DMS 273 (cell line): Measurements from ENCODE around the gene NPHP4.
"Not testable (repeated sequence)": the region's sequence is repeated elsewhere in the genome, so short reads cannot be mapped to it uniquely, and the experiment has no call there.

Source experiments
- DNase-seq: peaks from one replicate; lab custom pipeline; 2025; ENCODE audit not compliant: unreplicated experiment; lab: John Stamatoyannopoulos, UW

The NPHP4 gene

DNA sequence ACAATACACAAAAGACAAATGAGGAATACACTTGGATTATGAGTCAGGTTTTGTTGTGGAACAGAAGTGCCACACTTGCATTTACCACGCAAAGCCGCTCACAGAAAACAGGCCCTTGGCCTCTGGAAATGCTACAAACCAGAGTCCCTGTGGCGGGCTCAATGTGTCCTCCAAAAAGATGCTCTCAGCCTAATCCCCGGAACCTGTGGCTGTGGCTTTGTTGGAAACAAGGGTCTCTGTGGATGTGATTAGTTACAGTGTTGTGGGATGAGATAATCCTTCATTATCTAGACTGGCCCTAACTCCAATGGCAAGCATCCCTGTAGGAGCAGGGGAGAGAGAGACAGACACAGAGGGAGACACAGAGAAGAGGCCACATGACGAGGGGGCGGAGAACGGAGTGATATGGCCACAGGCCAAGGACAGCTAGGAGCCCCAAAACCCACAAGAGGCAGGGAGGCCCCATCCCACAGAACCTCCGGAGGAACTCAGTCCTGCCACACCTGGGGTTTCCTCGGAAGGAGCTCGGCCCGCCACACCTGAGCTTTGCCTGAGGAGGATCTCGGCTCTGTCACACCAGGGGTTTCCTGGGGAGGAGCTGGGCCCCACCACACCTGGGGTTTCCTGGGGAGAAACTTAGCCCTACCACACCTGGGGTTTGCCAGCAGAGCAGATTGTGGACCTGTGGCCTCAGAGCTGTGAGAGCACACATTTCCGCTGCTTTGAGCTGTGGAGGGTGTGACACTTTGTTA lies 55.4 kb downstream of the NPHP4 start:
- DNase-seq, result no peak

DNA sequence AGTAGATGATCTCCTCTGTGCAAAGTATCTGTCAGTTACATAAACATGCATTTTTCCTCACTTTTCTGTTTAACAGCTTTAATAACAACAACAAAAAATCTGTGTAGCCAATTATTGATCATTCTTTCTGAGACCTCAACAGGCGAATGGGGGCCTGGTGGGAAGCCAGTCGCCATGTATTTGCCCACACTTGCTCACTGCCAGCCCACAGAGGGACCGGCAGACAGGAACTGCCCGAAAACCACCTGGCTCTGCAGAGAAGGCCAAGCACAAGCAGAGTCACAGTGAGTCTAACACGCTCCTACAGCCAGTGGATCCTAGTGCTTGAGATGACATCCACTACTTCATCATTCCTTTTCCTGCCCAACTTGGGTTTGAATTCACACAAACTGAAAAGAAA lies 56.1 kb downstream of the NPHP4 start:
- DNase-seq, result no peak

DNA sequence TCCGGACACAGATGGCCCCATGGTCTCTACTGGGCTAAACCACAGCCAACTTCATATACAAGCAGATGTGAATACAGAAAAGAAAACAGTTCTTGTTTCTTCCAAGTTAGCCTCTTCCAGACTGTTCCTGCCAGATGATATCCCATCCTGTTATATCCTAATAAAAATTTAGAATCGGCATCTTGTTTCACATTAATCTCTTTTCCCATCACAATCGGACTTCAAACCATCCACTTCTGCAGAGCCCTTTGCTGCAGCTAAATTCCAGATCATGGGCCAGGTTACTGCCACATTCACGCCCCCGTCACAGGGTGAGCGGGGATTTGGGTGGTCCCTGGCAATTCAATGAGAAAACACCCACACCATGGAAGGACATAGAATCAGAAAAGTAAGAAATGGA lies 57.2 kb downstream of the NPHP4 start:
- no peak for DNase-seq

DNA sequence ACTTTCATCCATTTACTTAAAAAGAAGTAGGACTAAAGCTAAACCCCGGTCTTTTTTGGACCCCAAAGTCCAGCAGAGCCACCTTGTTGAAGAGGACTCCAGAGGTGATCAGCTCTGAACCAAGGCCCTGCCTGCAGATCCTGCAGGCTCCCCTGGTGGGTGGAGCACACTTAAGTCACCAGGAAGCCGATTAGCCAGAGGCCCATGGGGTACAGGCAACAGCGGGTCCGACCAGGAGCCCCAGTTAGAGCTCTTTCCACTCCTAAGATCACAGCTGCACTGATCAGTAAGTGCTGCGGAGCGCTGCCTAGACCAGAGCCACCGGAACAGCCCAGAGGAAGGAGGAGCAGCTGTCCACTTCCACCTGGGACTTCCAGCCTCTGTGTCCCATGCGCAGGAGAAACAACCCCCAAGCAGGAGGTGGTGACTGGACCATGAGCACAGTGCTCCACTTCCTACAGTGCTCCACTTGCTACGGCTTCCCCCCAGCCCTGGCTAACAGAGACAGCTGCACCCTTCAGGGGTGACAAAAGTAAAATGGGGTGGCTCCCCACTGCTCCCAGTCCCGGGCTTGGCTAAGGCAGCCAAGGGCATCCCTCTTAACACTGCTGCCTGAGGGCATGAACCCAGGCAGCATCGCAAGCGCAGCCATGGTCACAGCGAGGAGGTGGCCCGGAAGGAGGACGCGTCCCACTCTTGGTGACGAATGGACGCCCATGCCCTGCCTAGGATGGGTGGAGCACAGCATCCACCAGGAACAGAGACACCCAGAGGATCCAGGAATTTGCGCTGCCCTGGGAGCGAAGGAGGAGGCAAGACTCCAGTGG lies 58.0 kb downstream of the NPHP4 start:
- DNase-seq, result no peak

DNA sequence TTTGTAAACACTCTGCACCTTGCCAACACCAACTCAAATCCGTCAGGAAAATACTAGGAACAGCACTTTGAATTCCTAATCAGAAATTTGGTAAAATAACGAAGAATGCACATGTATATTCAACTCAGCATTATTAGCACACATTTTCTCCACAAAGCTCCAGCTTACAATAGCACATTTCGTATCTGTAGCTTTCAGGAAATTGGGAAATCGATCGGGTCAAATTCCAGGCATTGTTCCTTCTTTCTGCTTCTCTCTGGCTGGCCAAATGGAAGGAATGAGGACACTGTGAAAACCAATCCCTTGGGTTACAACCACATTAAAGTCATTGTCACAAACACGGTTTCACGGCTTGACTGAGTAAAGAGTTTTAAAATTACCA lies 58.6 kb downstream of the NPHP4 start:
- DNase-seq, result no peak

DNA sequence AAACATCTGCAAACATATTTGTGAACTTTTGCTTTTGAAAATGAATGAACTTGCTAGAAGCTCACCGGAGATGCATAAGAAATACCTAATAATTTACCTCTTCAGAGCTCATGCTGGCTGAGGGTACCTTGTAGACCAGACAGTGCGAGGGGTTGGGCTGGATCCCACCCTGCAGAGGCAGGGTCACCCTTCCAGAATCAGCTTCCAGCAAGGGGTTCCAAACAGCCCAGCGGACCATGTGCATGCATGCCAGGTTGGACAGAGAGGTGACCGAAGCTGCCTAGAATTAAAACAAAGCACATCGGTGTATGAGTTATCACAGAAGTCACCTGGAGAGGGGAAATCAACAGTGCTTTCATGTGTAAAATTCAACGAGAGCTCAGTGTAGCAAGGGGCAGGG lies 59.2 kb downstream of the NPHP4 start:
- no peak for DNase-seq

DNA sequence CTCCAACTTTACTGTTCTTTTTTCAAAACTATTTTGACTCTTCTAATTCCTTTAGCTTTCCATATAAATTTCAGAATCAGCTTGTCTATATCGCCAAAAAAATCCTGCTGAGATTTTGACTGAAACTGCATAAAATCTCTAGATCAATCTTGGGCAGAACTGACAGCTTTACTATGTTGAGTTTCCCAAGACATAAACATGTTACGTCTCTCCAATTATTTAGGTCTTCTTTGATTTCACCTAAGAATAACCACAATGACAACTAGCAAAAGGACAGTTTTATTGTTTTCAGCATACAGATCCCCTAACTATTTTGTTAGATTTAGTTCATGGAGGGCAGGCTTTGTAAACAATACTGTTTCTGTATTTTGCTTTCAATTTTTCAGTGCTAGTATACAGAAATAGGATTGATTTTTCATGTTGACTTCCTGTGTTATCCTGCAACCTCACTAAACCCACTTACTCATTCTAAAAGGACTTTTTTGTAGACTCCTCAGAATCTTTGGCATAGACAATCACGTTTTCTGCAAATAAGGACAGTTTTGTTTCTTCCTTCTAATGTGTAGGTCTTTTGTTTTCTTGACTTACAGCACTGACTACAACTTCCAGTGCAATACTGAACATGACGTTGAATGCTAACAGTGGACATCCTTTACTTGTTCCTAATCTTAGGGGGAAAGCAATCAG lies 63.4 kb downstream of the NPHP4 start:
- DNase-seq, result no peak

DNA sequence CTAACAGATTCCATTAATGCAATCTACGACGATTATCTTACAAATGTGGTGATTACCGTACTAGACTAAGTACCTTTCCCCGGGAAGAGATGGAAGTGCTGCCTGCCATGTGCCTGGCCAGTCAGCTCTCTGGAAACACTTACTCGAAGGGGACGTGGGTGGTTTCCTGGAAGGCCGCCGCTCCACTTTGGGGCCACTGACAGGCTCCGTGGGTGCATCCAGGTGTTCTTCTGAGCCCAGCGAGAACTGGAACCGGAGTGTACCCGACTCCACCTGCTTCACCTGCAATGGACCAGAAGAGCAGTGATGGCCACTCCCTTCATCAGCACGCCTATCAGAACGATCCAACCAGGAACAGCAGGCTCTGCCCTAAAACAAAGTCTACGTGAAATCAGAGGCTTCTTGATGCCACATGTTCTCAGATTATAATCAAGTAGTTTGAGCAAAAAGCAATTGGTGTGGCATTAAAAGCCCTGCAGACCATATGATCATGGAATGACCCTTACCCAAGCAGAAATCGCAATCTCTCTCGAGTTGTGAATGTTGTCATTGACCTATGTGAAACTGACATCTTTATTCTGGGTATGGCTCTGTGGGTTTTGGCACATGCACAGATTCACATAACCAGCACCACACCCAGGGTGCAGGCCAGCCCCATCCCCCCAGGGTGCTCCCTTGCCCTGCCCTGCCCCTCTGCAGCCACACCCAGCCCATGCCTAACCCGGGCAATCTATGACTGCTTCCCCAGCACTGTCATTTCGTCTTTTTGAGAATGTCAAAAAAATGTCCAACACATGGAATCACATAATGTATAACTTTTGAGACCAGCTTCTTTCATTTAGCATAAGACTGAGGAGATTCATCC lies 64.5 kb downstream of the NPHP4 start:
- DNase-seq, result no peak

DNA sequence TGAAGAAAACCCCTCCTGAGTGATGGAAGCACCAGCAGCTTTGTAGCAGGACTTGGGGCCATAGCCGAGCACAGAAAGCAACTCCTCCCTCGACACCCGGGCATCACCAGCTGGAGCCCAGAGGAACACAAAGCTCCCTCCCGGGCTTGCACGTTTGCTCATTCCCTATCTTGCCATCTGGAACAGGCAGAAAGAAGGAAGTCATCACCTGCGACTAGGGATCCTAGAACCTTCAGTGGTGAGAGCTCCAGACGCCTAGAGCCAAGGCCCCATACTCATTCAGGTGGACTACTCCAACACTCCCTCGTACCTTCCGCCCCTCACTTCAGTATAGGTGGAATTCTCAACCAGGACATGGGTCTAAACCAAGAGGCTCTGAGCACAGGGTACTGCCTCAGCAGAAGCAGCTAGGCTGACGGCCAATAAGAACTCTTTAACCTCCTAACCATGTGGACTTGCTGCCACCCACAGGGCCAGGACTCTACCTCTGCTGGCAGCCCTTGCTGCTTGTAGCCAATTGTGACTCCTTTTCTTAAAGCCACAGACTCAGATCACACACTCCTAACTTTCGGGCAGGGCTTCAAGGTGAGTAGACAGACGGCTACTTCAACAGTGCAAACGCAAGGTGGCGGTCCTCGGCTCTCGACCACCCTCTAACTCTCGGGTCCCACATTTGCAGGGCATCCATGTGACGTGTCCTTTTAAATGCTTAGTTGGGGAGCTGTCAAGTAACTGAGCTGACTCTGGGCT lies 65.4 kb downstream of the NPHP4 start:
- DNase-seq, result no peak

DNA sequence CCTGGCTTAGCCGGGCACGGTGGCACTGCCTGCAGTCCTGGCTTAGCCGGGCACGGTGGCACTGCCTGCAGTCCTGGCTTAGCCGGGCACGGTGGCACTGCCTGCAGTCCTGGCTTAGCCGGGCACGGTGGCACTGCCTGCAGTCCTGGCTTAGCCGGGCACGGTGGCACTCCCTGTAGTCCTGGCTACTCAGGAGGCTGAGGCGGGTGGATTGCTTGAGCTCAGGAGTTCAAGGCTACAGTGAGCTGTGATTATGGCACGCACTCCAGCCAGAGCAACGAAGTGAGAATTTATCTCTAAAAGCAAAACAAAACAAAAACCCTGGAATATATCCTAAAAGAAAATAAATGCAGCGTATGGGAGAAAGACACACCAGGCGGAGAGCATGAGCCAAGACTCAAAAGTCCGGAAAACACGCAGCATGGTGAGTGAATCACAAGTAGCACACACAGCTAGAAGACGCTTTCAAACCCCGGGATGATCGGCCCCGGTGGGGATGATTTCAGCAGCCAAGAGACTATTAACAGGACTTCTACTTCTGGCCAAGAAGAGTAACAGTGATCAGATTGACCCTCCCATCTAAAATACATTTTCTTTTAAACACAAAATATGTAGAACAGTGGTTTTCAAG lies 69.4 kb downstream of the NPHP4 start:
- DNase-seq, result not testable (repeated sequence)

DNA sequence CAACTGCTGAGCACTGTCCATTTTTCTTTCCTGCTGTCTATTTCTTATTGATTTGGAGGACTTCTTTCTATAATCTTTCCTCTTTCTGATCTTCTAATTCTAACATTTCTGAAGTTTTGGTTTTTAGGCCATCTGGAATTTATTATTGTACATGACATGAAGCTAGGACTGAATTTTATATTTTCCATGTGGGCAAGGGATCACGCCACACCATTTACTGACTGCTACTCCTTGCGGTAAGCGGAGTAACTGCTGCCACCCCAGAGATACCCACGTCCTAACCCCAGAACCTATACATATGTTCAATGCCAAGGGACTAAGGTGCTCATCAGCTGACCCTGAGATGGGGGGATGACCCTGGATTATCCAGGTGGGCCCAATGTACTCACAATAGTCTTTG lies 70.6 kb downstream of the NPHP4 start:
- DNase-seq, result no peak

DNA sequence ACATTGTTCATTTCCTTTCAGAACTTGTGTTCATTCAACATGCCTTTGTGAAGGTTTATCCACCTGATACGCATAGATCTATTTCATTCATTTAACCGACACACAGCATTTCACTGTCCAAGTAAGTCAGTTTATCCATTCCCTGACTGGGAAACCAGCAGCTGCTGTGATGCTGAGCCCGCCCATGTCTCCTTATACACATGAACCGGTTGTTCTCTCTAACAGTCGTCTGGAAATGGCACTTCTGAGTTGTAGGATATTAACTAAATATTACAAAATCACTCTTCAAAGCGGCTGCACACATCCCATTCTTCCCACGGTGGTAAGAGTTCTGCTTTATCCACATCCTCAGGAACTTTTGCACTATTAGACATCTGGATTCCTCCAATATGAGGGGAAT lies 71.1 kb downstream of the NPHP4 start:
- DNase-seq, result no peak

DNA sequence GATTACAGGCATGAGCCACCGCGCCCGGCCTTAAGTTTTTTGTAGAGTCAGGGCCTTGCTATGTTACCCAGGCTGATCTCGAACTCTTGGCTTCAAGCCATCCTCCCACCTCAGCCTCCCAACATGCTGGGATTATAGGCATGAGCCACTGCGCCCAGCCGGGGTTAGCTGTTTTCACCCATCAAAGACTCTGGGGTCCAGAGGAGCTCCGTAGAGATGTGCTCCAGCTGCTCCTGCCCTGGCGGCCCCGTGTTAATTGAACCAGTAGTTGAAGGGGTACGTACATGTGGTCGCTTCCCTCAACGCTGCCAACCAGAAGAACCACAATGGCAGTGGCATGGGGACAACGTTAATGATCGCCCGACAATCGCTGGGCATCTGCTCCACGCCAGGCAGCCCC lies 72.0 kb downstream of the NPHP4 start:
- DNase-seq, result no peak

DNA sequence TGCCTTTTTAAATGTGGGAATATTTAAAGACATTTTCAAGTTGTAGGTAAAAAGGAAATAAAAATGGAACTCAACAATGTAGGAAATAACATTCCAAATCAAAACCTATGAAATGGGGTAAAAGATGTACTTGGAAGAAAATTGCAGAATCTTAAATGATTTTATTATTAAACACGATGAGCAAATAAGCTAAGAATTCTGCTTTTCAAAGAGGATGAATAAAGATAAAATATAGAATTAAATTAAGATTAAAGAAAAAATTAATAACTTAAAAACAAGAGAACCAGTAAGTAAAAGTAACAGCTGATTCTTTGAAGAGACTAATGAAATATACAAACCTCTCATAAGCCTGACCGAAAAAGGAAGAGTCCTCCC lies 74.0 kb downstream of the NPHP4 start:
- no peak for DNase-seq

DNA sequence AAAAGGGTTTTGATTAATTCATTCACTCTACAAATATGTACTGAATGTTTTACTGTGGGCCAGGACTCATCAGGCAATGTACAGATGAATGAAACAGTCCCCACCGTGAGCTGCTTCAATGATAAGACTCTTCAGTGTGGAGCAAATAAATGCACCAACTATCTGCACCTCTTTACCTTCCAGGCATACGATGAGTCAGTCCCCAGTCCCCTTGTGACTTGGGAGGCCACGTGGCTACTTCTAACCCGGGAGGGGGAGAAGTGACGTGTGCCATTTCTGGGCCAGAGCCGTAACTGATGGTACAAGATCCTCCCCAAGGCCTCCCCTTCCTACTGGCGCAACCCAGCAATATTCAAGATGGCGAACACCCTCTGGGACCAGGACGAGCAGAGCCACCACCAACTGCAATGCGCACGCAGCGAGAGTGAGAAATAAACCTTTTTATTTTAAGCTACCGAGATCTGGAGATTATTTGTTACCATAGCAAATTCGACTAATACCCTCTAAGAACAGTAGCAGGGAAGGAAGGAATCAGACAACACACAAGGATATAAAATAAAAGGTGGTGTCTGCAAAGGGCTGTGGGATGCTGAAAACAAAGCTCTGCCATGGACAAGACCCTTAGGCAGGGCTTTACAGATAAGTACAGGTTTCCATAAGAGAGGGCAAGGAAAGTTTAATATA lies 74.5 kb downstream of the NPHP4 start:
- DNase-seq, result no peak

DNA sequence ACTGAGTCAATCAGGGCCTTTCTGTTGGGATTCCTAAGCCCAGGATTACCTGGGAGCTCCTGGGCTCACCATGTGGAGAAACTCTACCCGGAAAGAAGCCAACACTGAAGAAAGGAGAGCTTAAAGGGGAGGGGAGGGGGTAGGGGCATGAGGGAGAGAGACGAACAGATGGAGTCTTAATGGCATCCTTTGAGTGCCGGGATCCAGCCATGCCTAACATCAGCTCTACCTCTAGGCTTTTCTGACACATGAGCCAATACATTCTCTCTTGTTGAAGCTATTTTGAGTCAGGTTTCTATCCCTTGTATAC lies 75.0 kb downstream of the NPHP4 start:
- DNase-seq, result peak; percentile 20

DNA sequence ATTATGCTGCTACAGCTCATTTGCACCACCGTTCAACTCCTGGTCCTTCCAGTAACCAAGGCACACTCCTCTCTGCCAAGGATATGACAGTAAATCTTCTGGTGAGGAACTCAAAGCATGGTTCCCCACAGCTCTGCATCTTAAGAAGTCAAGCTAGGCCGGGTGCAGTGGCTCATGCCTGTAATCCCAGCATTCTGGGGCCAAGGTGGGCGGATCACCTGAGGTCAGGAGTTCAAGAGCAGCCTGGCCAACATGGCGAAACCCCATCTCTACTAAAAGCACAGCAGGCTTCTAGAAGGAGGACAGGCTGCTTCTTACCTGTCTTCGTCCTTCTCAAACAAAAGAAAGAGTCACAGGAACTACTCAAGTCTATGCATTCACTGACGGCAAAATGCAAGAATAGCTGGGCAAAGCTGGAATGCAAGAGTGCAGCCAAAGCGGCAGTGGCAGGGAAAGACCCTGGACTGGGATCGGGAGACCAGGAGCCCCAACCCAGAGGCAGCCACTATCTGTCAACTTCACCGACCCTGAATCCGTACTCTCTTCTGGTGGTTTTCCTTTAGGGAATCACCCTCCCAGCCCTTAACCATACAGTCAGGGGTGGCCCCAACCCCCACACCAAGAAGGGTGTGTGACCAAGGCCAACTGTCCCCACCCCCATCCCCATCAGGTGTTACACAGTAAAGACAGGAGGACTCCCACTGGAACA lies 75.5 kb downstream of the NPHP4 start:
- DNase-seq, result no peak

DNA sequence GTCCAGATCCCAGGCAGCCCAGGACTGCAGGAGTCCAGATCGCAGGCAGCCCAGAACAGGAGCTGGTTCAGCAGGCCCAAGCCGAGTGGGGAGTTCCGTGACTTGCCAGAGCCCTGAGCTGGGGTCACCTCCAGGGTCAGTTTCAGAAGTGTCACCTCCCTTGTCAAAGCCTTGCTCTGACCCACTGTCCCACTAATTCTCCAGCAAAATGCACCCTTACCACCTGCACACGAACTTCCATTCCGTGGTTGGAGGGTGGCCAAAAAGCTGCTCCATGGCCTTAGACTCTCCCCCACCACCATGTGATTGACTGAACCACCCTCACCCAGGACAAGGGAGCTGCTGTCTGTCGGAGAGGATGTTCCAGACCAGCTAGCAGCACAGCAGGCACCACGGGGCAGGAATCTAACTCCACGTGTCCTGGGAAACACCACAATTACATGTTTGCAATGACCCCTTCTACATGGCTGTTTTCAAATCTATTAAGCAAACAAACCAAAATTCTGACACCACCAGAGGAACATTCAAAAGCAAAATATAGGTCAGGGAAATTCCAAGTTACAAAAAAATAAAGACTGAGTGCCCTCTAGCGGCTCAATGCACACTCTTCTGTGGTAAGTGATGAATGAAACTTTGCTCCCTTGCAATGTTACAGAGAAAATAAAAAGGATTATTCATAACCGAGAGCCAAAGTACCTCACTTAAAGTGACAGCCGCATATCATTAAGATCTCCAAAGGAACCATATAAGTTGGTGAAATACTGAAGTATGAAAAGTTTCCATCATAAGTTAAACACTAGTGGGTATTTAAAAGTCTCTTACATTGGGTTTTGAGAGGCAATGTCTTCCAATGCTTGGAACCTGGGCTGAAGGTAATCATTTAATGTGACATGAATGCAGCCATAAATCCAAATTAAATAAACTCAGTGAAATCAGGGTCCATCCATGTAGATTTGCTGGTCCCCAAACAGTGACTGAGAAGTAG lies 76.3 kb downstream of the NPHP4 start:
- peak; percentile 30 for DNase-seq
